ENCODE data around the gene A3GALT2.

- no peak for TF ChIP-seq CTCF (IDR thresholded peaks at IDR 0.05; ENCODE audit: low read depth, low read length, poor library complexity, severe bottlenecking)
- TF ChIP-seq EZH2phosphoT487 (IDR thresholded peaks at IDR 0.05; ENCODE audit: borderline replicate concordance, low read length): no peak
These were observed 48.2 kb upstream of the A3GALT2 start for GRCh38 chr1:33369081-33369480.
